ENCODE data around the gene LMF1. TPM values are rescaled to one million over a fixed set of nuclear protein-coding genes. Genes with fewer than 3 reads are reported as not detected.
A peak's percentile ranks its signal among the peaks of the same experiment; 100 is the strongest.
"Not testable (repeated sequence)": the region's sequence is repeated elsewhere in the genome, so short reads cannot be mapped to it uniquely, and the experiment has no call there.

The LMF1 gene
- total RNA-seq, 1 experiment from 2014 or later, result 7.1 TPM

GRCh38 chr16:896261-897199 is 74.3 kb downstream of the LMF1 start:
- DNase-seq, result no peak
- Histone ChIP-seq H3K36me3 (replicated peaks; ENCODE audit: control insufficient read depth, insufficient read depth, low read length) (no peaks in the 10 kb centered on the region), H3K27me3 (ENCODE audit: control insufficient read depth, insufficient read depth, low read length) (no peaks in the 10 kb centered on the region), H3K4me3 (ENCODE audit: insufficient read depth, low read depth, low read length) (no peak overlapping the region)

GRCh38 chr16:895371-895770 is 75.4 kb downstream of the LMF1 start:
- Histone ChIP-seq H3K36me3 (replicated peaks; ENCODE audit: control insufficient read depth, insufficient read depth, low read length) (no peaks in the 10 kb centered on the region), H3K27me3 (ENCODE audit: control insufficient read depth, insufficient read depth, low read length) (no peaks in the 10 kb centered on the region), H3K4me3 (ENCODE audit: insufficient read depth, low read depth, low read length) (no peak overlapping the region)
- no peak for DNase-seq

DNA sequence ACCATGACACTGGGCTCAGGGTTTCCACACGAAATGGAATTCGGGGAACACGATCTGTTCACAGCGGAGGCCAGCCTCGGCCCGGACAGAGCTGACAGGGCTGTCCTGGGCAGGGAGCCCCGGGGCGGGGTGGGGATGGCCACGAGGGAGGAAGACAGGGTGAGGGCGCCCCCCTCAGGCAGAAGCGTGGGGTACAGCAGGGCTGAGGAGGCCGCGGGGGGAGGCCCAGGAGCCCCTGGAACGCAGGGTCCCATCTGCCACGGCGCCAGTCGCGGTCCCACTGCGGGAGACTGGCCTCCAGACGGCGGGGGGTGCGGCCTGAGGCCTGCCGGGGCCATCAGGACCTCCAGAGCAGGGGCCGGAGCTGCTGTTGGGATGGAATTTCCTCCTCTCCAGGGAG is 75.9 kb downstream of the LMF1 start:
- DNase-seq, result peak; percentile 95
- H3K36me3 ChIP-seq (replicated peaks; ENCODE audit: control insufficient read depth, insufficient read depth, low read length), result no peaks in the 10 kb centered on the region

DNA sequence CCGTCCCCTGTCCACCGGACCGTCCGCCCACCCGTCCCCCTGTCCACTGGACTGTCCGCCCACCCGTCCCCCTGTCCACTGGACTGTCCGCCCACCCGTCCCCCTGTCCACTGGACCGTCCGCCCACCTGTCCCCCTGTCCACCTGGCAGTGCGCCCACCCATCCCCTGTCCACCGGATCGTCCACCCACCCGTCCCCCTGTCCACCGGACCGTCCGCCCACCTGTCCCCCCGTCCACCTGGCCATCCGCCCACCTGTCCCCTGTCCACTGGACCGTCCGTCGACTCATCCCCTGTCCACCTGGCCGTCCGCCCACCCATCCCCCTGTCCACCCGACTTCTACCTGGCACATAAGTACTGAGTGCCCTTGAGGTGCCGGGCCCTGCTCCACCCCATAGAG is 76.6 kb downstream of the LMF1 start:
- H3K4me3 ChIP-seq (ENCODE audit: insufficient read depth, low read depth, low read length), result no peak overlapping the region
- no peaks in the 10 kb centered on the region for H3K27me3 ChIP-seq (ENCODE audit: control insufficient read depth, insufficient read depth, low read length)
- DNase-seq, result no peak
- H3K36me3 ChIP-seq (replicated peaks; ENCODE audit: control insufficient read depth, insufficient read depth, low read length), result no peaks in the 10 kb centered on the region

More for the DNA sequence above, 75.9 kb downstream of the LMF1 start:
- Histone ChIP-seq H3K27me3 (ENCODE audit: control insufficient read depth, insufficient read depth, low read length) (no peaks in the 10 kb centered on the region), H3K4me3 (ENCODE audit: insufficient read depth, low read depth, low read length) (no peak overlapping the region)

- Histone ChIP-seq H3K27me3 (ENCODE audit: control insufficient read depth, insufficient read depth, low read length) (no peaks in the 10 kb centered on the region), H3K4me3 (ENCODE audit: insufficient read depth, low read depth, low read length) (no peak overlapping the region), H3K36me3 (replicated peaks; ENCODE audit: control insufficient read depth, insufficient read depth, low read length) (no peaks in the 10 kb centered on the region)
- DNase-seq, result no peak
Observed at GRCh38 chr16:893360-893759, 77.4 kb downstream of the LMF1 start.

DNA sequence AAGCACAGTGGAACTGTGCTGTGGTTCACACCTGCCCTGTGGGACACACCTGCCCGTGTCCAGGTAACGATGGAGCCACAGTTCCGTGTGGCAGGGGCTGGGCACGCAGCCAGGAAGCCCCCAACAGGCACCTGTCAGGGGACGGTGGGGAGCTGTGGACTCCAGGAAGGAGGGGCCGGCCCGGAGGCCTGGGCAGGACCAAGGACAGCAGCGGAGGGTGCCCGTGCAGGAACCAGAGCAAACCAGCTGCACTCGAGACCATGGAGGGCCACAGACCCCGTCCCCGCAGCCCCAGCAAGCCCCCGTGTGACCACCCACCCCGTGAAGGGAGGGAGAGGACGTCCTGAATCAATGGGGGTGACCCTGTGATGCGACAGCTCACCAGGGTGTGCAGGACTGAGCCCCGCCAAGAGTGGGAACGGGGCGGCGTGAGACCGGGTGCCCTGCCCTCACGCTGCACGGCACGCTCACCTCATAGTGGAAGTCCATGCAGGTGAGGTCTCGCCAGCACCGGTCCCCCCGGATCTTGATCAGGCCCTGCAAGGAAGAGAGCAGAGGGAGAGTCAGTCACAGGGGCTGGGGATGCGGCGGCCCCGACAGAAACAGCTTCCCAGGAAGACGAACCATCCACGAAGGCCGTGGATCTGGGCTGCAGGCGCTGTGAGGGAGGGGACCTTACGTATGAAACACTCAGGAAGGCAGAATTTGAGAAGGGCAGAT is 78.1 kb downstream of the LMF1 start:
- DNase-seq, result peak; percentile 90
- Histone ChIP-seq H3K4me3 (ENCODE audit: insufficient read depth, low read depth, low read length) (no peak overlapping the region), H3K27me3 (ENCODE audit: control insufficient read depth, insufficient read depth, low read length) (no peaks in the 10 kb centered on the region), H3K36me3 (replicated peaks; ENCODE audit: control insufficient read depth, insufficient read depth, low read length) (no peaks in the 10 kb centered on the region)

GRCh38 chr16:892006-892405 is 78.8 kb downstream of the LMF1 start:
- H3K4me3 ChIP-seq (ENCODE audit: insufficient read depth, low read depth, low read length), result no peak overlapping the region
- no peaks in the 10 kb centered on the region for H3K36me3 ChIP-seq (replicated peaks; ENCODE audit: control insufficient read depth, insufficient read depth, low read length)
- no peaks in the 10 kb centered on the region for H3K27me3 ChIP-seq (ENCODE audit: control insufficient read depth, insufficient read depth, low read length)
- DNase-seq, result no peak

- Histone ChIP-seq H3K27me3 (ENCODE audit: control insufficient read depth, insufficient read depth, low read length) (no peaks in the 10 kb centered on the region), H3K36me3 (replicated peaks; ENCODE audit: control insufficient read depth, insufficient read depth, low read length) (no peaks in the 10 kb centered on the region), H3K4me3 (ENCODE audit: insufficient read depth, low read depth, low read length) (no peak overlapping the region)
- no peak for DNase-seq
Observed at GRCh38 chr16:891353-891740, 79.4 kb downstream of the LMF1 start.

- Histone ChIP-seq H3K36me3 (replicated peaks; ENCODE audit: control insufficient read depth, insufficient read depth, low read length) (no peaks in the 10 kb centered on the region), H3K27me3 (ENCODE audit: control insufficient read depth, insufficient read depth, low read length) (no peaks in the 10 kb centered on the region), H3K4me3 (ENCODE audit: insufficient read depth, low read depth, low read length) (no peak overlapping the region)
- DNase-seq, result no peak
Observed at GRCh38 chr16:890716-891352, 80.0 kb downstream of the LMF1 start.

DNA sequence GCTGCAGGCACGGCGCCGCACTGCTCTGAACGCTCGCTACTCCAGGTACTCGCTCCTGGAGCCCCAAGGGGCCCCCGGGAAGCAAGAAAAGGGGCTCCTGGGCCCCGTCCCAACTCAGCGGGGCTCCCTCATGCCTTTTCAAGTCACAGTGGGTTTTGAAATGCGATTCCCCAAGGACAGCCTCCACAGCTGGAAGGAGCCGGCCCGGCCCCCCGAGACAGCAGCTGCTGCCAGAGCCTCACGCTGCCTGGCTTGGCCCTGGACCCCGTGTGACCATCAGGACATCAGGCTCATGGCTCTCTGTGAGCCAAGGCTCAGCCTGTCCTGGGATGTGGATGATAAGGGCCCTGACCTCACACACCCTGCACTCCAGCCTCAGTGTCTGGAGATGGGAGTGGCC is 80.6 kb downstream of the LMF1 start:
- H3K36me3 ChIP-seq (replicated peaks; ENCODE audit: control insufficient read depth, insufficient read depth, low read length), result no peaks in the 10 kb centered on the region

DNA sequence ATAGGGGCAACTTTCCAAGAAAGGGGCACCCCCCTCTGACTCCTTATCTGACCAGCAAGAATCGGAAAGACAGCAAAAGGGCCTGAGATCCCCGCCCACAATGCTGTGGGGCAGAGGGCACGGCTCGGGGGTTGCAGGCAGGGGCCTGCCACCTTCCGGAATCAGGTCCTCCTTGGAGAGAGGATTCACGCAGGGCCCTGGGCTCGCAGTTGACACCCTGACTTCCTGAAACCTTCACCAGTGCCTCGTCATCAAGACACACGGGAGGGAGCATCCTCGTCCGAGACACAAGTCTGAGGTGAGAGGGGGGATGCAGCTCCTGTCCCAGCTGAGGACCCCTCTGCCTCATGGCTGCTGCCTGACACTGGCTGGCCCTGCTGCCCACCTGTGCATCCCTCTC is 81.2 kb downstream of the LMF1 start:
- DNase-seq, result no peak
- Histone ChIP-seq H3K4me3 (ENCODE audit: insufficient read depth, low read depth, low read length) (no peak overlapping the region), H3K36me3 (replicated peaks; ENCODE audit: control insufficient read depth, insufficient read depth, low read length) (no peaks in the 10 kb centered on the region), H3K27me3 (ENCODE audit: control insufficient read depth, insufficient read depth, low read length) (no peaks in the 10 kb centered on the region)

More for the DNA sequence above, 80.6 kb downstream of the LMF1 start:
- Histone ChIP-seq H3K4me3 (ENCODE audit: insufficient read depth, low read depth, low read length) (no peak overlapping the region), H3K27me3 (ENCODE audit: control insufficient read depth, insufficient read depth, low read length) (no peaks in the 10 kb centered on the region)
- DNase-seq, result no peak

- no peaks in the 10 kb centered on the region for H3K36me3 ChIP-seq (replicated peaks; ENCODE audit: control insufficient read depth, insufficient read depth, low read length)
- DNase-seq, result no peak
- H3K27me3 ChIP-seq (ENCODE audit: control insufficient read depth, insufficient read depth, low read length), result no peaks in the 10 kb centered on the region
- H3K4me3 ChIP-seq (ENCODE audit: insufficient read depth, low read depth, low read length), result no peak overlapping the region
Observed at GRCh38 chr16:888901-889570, 81.7 kb downstream of the LMF1 start.

DNA sequence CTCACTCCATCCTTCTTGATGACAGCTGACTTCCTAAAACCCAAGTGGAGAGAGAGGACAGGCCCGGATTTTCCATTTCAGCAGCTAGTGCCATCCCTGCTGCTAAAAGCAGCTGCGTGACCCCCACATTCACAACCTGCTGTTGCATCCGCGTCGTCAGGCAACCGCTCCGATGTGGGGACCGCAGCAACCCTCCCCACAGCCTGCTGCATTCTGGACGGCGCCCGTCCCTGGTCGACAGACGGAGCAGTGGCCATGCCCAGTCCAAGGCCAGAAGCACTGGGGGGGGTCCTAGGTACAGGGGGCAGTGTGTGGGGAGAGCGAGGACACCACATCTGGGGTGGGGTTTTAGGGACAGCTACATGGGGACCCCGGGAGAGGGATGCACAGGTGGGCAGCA is 82.3 kb downstream of the LMF1 start:
- not testable (repeated sequence) for DNase-seq; H3K4me3 ChIP-seq (ENCODE audit: insufficient read depth, low read depth, low read length); H3K27me3 ChIP-seq (ENCODE audit: control insufficient read depth, insufficient read depth, low read length); H3K36me3 ChIP-seq (replicated peaks; ENCODE audit: control insufficient read depth, insufficient read depth, low read length)

DNA sequence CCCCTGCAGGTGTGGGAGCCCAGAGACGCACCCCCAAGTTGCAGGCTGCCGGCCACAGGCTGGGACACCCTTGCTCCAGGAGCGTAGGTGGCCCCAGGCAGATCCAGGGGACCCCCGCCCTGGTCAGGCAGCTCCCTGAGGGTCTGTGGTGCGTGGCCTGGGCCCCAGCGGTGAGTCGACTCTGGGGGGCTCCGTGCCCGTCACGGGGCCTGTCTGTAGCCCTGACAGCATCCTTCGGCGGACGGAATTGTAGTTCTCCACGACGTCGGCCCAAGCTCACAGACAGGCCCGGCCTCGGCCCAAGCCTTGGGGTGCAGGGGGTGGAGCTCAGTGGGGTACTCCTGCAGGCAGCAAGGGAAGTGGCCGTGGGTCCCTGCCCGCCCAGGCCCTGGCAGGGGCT is 82.9 kb downstream of the LMF1 start:
- Histone ChIP-seq H3K4me3 (ENCODE audit: insufficient read depth, low read depth, low read length) (no peak overlapping the region), H3K36me3 (replicated peaks; ENCODE audit: control insufficient read depth, insufficient read depth, low read length) (no peaks in the 10 kb centered on the region), H3K27me3 (ENCODE audit: control insufficient read depth, insufficient read depth, low read length) (no peaks in the 10 kb centered on the region)
- DNase-seq, result no peak

Measured in H7 (cell line).